ENCODE measurements around the gene DAAM2. TPM values are rescaled to one million over a fixed set of nuclear protein-coding genes. Genes with fewer than 3 reads are reported as not detected.

DAAM2 gene
- total and polyA plus RNA-seq, 2 of the 8 experiments (the other 6 are each of a cell fraction or from before 2014, with no cell fraction given) = 1.5 to 2.9 TPM

GRCh38 chr6:39937686-39938333 lies 145.6 kb downstream of the DAAM2 start:
- peaks cover 5% of the 10 kb centered on the region; the same call in 1 of the 2 replicates for H3K23me2 ChIP-seq (ENCODE audit: low read depth, low read length)
- POLR2A ChIA-PET (ENCODE audit: partially characterized antibody) = interaction anchor here (1.0 to 1.6 kb wide), 2 partner anchors 9 to 14 kb away, joined by 3 to 4 read pairs; no protein-coding TSS in a partner anchor
- no peak overlapping the region for H3K9ac ChIP-seq (replicated peaks in 1 of 4; ENCODE audit: extremely low read depth in 1 of 4, low read depth in 3 of 4, low read length in 3 of 4)
- FAIRE-seq (no peak), DNase-seq (ENCODE audit: low read depth in 1 of 2, low spot score in 2 of 2) (no peak)
- no peaks in the 10 kb centered on the region; a peak in 1 of 7 replicates for H3K27me3 ChIP-seq (replicated peaks in 1 of 4; ENCODE audit: control insufficient read depth in 3 of 4, extremely low read depth in 1 of 4, insufficient read depth in 3 of 4, low read length in 3 of 4)
- H3K4me2 ChIP-seq (ENCODE audit: insufficient read depth in 1 of 2, low read depth in 2 of 2, low read length in 2 of 2) = no peak overlapping the region
- no peak overlapping the region for H4K5ac ChIP-seq (ENCODE audit: insufficient read length, low read depth, low read length)
- peaks cover 3 to 13% (median 7%) of the 10 kb centered on the region in 4 experiments; a peak in 6 of 7 replicates for H3K4me1 ChIP-seq (replicated peaks in 1 of 4; ENCODE audit: control insufficient read depth in 3 of 4, insufficient read depth in 4 of 4, low read length in 3 of 4)
- no peak overlapping the region for H2AFZ ChIP-seq (ENCODE audit: low read length)
- H4K91ac ChIP-seq (replicated peaks; ENCODE audit: insufficient read length, low read length) = no peak overlapping the region
- no peak overlapping the region for H3K14ac ChIP-seq (ENCODE audit: insufficient read length)
- no peak overlapping the region for H2BK15ac ChIP-seq (ENCODE audit: low read length)
- no peak overlapping the region for H2BK12ac ChIP-seq (ENCODE audit: low read depth, low read length)
- no peak overlapping the region for H2BK5ac ChIP-seq (ENCODE audit: low read depth, low read length)
- no peak overlapping the region for H3K27ac ChIP-seq (ENCODE audit: low read depth, low read length)
- no peaks in the 10 kb centered on the region for H3K9me3 ChIP-seq (ENCODE audit: insufficient read depth in 2 of 2, low read depth in 1 of 2, low read length in 1 of 2)
- H3K36me3 ChIP-seq (ENCODE audit: control insufficient read depth in 2 of 4, insufficient read depth in 4 of 4, low read length in 3 of 4) = no peaks in the 10 kb centered on the region
- no peak overlapping the region for H2BK120ac ChIP-seq (replicated peaks; ENCODE audit: low read depth, low read length)
- H3K56ac ChIP-seq (replicated peaks; ENCODE audit: insufficient read length, low read depth, low read length) = no peak overlapping the region
- CTCF ChIA-PET (ENCODE audit: partially characterized antibody) = interaction anchor here (0.8 kb wide), 1 partner anchor 73 kb away, joined by 3 read pairs; no protein-coding TSS in a partner anchor
- H3K79me1 ChIP-seq (ENCODE audit: low read depth, low read length) = no peaks in the 10 kb centered on the region
- H2AK5ac ChIP-seq (ENCODE audit: low read depth, low read length) = no peak overlapping the region
- H3K4me3 ChIP-seq (ENCODE audit: extremely low read depth in 1 of 4, insufficient read depth in 2 of 4, low read depth in 3 of 4, low read length in 4 of 4) = no peak overlapping the region
- H4K20me1 ChIP-seq (replicated peaks in 1 of 2; ENCODE audit: control insufficient read depth in 1 of 2, insufficient read depth in 2 of 2, low read length in 2 of 2) = no peaks in the 10 kb centered on the region
- no peak overlapping the region for H3K4ac ChIP-seq (replicated peaks; ENCODE audit: insufficient read length, low read depth, low read length)
- no peak overlapping the region for H4K8ac ChIP-seq (ENCODE audit: extremely low read depth, insufficient read depth, low read length)
- H3K18ac ChIP-seq (ENCODE audit: extremely low read depth, low read length) = no peak overlapping the region
- 95% methylated on average over 3 of the region's 3 CpGs; no CpG with 5 or more reads in 1 of the 2 experiments for whole genome bisulfite sequencing, 2 experiments (ENCODE audit: extremely low coverage in 1 of 2, insufficient coverage in 1 of 2, insufficient read length in 1 of 2, insufficient replicate concordance in 2 of 2, low coverage in 1 of 2, low lambda C conversion rate in 2 of 2, missing lambda C conversion rate in 1 of 2)
- no peak overlapping the region for H3K23ac ChIP-seq (ENCODE audit: insufficient read length)
- H3K79me2 ChIP-seq (ENCODE audit: control insufficient read depth in 1 of 2, insufficient read depth in 2 of 2, low read length in 2 of 2) = no peaks in the 10 kb centered on the region
- H2BK20ac ChIP-seq (ENCODE audit: low read length) = no peak overlapping the region
- TF ChIP-seq CHD2 (IDR thresholded peaks at IDR 0.05; ENCODE audit: low read length) (no peak), BACH1 (IDR thresholded peaks at IDR 0.05; ENCODE audit: low read length) (no peak), EZH2 (IDR thresholded peaks at IDR 0.05; ENCODE audit: low read depth, low read length, severe bottlenecking) (no peak), KDM4A (IDR thresholded peaks at IDR 0.05; ENCODE audit: low read depth, low read length, severe bottlenecking) (no peak), ATF3 (IDR thresholded peaks at IDR 0.05; ENCODE audit: insufficient read depth, low read depth, low read length) (no peak), CTCF (IDR thresholded peaks at IDR 0.05; ENCODE audit: control extremely low read depth in 1 of 3, insufficient read depth in 1 of 3, low read depth in 1 of 3, low read length in 3 of 3) (no peak), SIX5 (IDR thresholded peaks at IDR 0.05; ENCODE audit: low read depth, low read length) (no peak), PHF8 (conservative IDR thresholded peaks at IDR 0.05; ENCODE audit: low read depth, low read length) (no peak), ASH2L (IDR thresholded peaks at IDR 0.05; ENCODE audit: low read length) (no peak), POU5F1 (IDR thresholded peaks at IDR 0.05; ENCODE audit: low read depth, low read length) (no peak)
